Endodermal cell (in vitro differentiated cells): ENCODE data around the gene SH3BP4. TPM values are rescaled to one million over a fixed set of nuclear protein-coding genes. Genes with fewer than 3 reads are reported as not detected.
A peak's percentile ranks its signal among the peaks of the same experiment; 100 is the strongest.

Experiments used
- DNase-seq: peaks from one replicate; pipeline ENCODE4 v3.0.0-alpha.2; 2017
- H3K27ac ChIP-seq: 2 replicates; pipeline ENCODE4 v1.5.1; 2013; ENCODE audit warnings: mild to moderate bottlenecking, low read depth, low read length, moderate library complexity
- H3K27me3 ChIP-seq: 2 replicates; pipeline ENCODE4 v1.6.1; 2013; ENCODE audit warnings: mild to moderate bottlenecking, low read length, moderate library complexity; ENCODE audit not compliant: insufficient read depth, control insufficient read depth, poor library complexity, severe bottlenecking
- H3K36me3 ChIP-seq: 2 replicates; pipeline ENCODE4 v1.7.0; 2013; ENCODE audit warnings: mild to moderate bottlenecking, low read length, moderate library complexity; ENCODE audit not compliant: control insufficient read depth, insufficient read depth
- H3K4me1 ChIP-seq: one replicate; pipeline ENCODE4 v1.7.0; 2013; ENCODE audit warnings: low read length; ENCODE audit not compliant: control insufficient read depth, insufficient read depth
- H3K4me3 ChIP-seq: 2 replicates; pipeline ENCODE4 v1.5.1; 2013; ENCODE audit warnings: mild to moderate bottlenecking, low read length, moderate library complexity
- H3K9ac ChIP-seq: 2 replicates; pipeline ENCODE4 v1.6.1; 2013; ENCODE audit warnings: mild to moderate bottlenecking, low read length, moderate library complexity; ENCODE audit not compliant: poor library complexity, severe bottlenecking; ENCODE audit errors: extremely low read depth
- H3K9me3 ChIP-seq: 2 replicates; pipeline ENCODE4 v1.6.1; 2013; ENCODE audit warnings: mild to moderate bottlenecking, low read length, moderate library complexity; ENCODE audit not compliant: control insufficient read depth
- H3K27ac Mint-ChIP-seq: 2 replicates; pipeline ENCODE4 v1.8.0; 2020; ENCODE audit warnings: mixed read lengths
- H3K27me3 Mint-ChIP-seq: 2 replicates; pipeline ENCODE4 v1.8.0; 2021; ENCODE audit warnings: mild to moderate bottlenecking, mixed read lengths; ENCODE audit not compliant: insufficient read depth
- H3K36me3 Mint-ChIP-seq: 2 replicates; pipeline ENCODE4 v1.8.0; 2020; ENCODE audit warnings: low read depth, mixed read lengths
- H3K4me1 Mint-ChIP-seq: 2 replicates; pipeline ENCODE4 v1.8.0; 2020; ENCODE audit warnings: mixed read lengths
- H3K4me3 Mint-ChIP-seq: 2 replicates; pipeline ENCODE4 v1.8.0; 2020; ENCODE audit warnings: mild to moderate bottlenecking, moderate library complexity, mixed read lengths
- H3K9me3 Mint-ChIP-seq: 2 replicates; pipeline ENCODE4 v1.8.0; 2020; ENCODE audit warnings: mild to moderate bottlenecking, mixed read lengths
- CTCF ChIP-seq: fragments of 200-600 bp; sonication (generic); conservative IDR thresholded peaks from 2 replicates; pipeline ENCODE4 v1.5.0; 2021; ENCODE audit warnings: antibody characterized with exemption, mild to moderate bottlenecking
- WGBS, 2 experiments: methylation state at CpG; one replicate each; pipeline versions ENCODE4 v1.1.5 to v1.1.7; 2013; ENCODE audit warnings: missing lambda C conversion rate in 2 of 2, mixed read lengths in 1 of 2; ENCODE audit not compliant: insufficient coverage in 1 of 2, insufficient read length in 1 of 2; 5-methylcytosine and 5-hydroxymethylcytosine counted together
- total RNA-seq, 2 donors: library from RNA; stranded (reverse); fragmentation: NEBNext Ultra II Directional in 1 of 2; extraction: Animal tissue kit (Norgen Biotek cat#: 25700) in 1 of 2; gene quantifications; 2 replicates in 1 of 2; 3 replicates in 1 of 2; pipeline ENCODE4 v1.2.1, GENCODE V29; 2021

SH3BP4 gene
- total RNA-seq, 2 donors from 2014 or later, result 49.1 to 53.4 TPM

GRCh38 chr2:235088496-235088921, 136.7 kb downstream of the SH3BP4 start:
- Mint-ChIP-seq H3K9me3 (peaks cover 4% of the 10 kb centered on the region), H3K36me3 (no peaks in the 10 kb centered on the region), H3K4me3 (no peak overlapping the region), H3K4me1 (peaks cover 11% of the 10 kb centered on the region), H3K27ac (no peak overlapping the region), H3K27me3 (peaks cover 5% of the 10 kb centered on the region)
- no peak for TF ChIP-seq CTCF
- H3K4me3 ChIP-seq, result no peak overlapping the region
- H3K27me3 ChIP-seq, result no peaks in the 10 kb centered on the region
- 56 to 91% methylated on average over 9 to 10 of the region's 10 CpGs for WGBS, 2 experiments
- peak overlapping the region; percentile 96 for H3K27ac ChIP-seq
- H3K36me3 ChIP-seq, result no peaks in the 10 kb centered on the region
- H3K4me1 ChIP-seq, result peaks cover under 1% of the 10 kb centered on the region
- no peaks in the 10 kb centered on the region for H3K9me3 ChIP-seq
- no peak overlapping the region for H3K9ac ChIP-seq
- DNase-seq, result peak; percentile 30

- Mint-ChIP-seq H3K9me3 (no peaks in the 10 kb centered on the region), H3K4me3 (no peak overlapping the region), H3K4me1 (peaks cover 8% of the 10 kb centered on the region), H3K36me3 (no peaks in the 10 kb centered on the region), H3K27ac (no peak overlapping the region), H3K27me3 (no peaks in the 10 kb centered on the region)
- Histone ChIP-seq H3K9me3 (no peaks in the 10 kb centered on the region), H3K9ac (no peak overlapping the region), H3K4me1 (no peaks in the 10 kb centered on the region), H3K4me3 (no peak overlapping the region), H3K27me3 (no peaks in the 10 kb centered on the region), H3K36me3 (no peaks in the 10 kb centered on the region), H3K27ac (no peak overlapping the region)
- WGBS, 2 experiments, result 93 to 100% methylated on average over 1 to 4 of the region's 4 CpGs
- no peak for DNase-seq
- TF ChIP-seq CTCF, result no peak
Measured at GRCh38 chr2:235091421-235091820, 139.6 kb downstream of the SH3BP4 start.

- H3K9ac ChIP-seq, result no peak overlapping the region
- Mint-ChIP-seq H3K36me3 (no peaks in the 10 kb centered on the region), H3K4me3 (no peak overlapping the region), H3K9me3 (no peaks in the 10 kb centered on the region), H3K27ac (no peak overlapping the region), H3K27me3 (no peaks in the 10 kb centered on the region), H3K4me1 (peaks cover 2% of the 10 kb centered on the region)
- no peak overlapping the region for H3K4me3 ChIP-seq
- TF ChIP-seq CTCF, result no peak
- H3K27me3 ChIP-seq, result no peaks in the 10 kb centered on the region
- H3K4me1 ChIP-seq, result no peaks in the 10 kb centered on the region
- 93 to 97% methylated on average over 9 of the region's 9 CpGs for WGBS, 2 experiments
- no peaks in the 10 kb centered on the region for H3K9me3 ChIP-seq
- H3K27ac ChIP-seq, result no peak overlapping the region
- H3K36me3 ChIP-seq, result no peaks in the 10 kb centered on the region
- no peak for DNase-seq
Measured at GRCh38 chr2:235091983-235092382, 140.2 kb downstream of the SH3BP4 start.
